Endothelial cell (in vitro differentiated cells): ENCODE data around the gene TNFSF15. TPM values are rescaled to one million over a fixed set of nuclear protein-coding genes. Genes with fewer than 3 reads are reported as not detected.

Experiments
- DNase-seq: peaks from one replicate; pipeline ENCODE4 v3.0.0; 2021; ENCODE audit warnings: low spot score
- H3K27ac Mint-ChIP-seq: one replicate; pipeline ENCODE4 v1.8.0; 2021; ENCODE audit warnings: mixed read lengths, inconsistent platforms; ENCODE audit not compliant: unreplicated experiment
- H3K27me3 Mint-ChIP-seq: one replicate; pipeline ENCODE4 v1.8.0; 2021; ENCODE audit warnings: mild to moderate bottlenecking, moderate library complexity, mixed read lengths, inconsistent platforms; ENCODE audit not compliant: unreplicated experiment
- H3K36me3 Mint-ChIP-seq: one replicate; pipeline ENCODE4 v1.8.0; 2021; ENCODE audit warnings: mild to moderate bottlenecking, low read depth, mixed read lengths, inconsistent platforms; ENCODE audit not compliant: unreplicated experiment
- H3K4me1 Mint-ChIP-seq: one replicate; pipeline ENCODE4 v1.8.0; 2021; ENCODE audit warnings: mild to moderate bottlenecking, mixed read lengths, inconsistent platforms; ENCODE audit not compliant: unreplicated experiment
- H3K4me3 Mint-ChIP-seq: one replicate; pipeline ENCODE4 v1.8.0; 2021; ENCODE audit warnings: mild to moderate bottlenecking, mixed read lengths, inconsistent platforms; ENCODE audit not compliant: unreplicated experiment
- H3K9me3 Mint-ChIP-seq: one replicate; pipeline ENCODE4 v1.8.0; 2021; ENCODE audit warnings: mixed read lengths, inconsistent platforms; ENCODE audit not compliant: unreplicated experiment
- total RNA-seq: library from RNA; stranded (reverse); fragmentation: NEBNext Ultra II Directional; extraction: Animal tissue kit (Norgen Biotek cat#: 25700); gene quantifications from one replicate; pipeline ENCODE4 v1.2.1, GENCODE V29; 2021; ENCODE audit not compliant: unreplicated experiment
- TF ChIP-seq, protein P1 (sequence below): fragments of 200-600 bp; sonication (generic); IDR thresholded peaks from one replicate; pipeline ENCODE4 v1.5.0; 2021; ENCODE audit warnings: antibody characterized with exemption; ENCODE audit not compliant: unreplicated experiment

Gene TNFSF15
- total RNA-seq, 1 donor from 2014 or later: not detected

DNA sequence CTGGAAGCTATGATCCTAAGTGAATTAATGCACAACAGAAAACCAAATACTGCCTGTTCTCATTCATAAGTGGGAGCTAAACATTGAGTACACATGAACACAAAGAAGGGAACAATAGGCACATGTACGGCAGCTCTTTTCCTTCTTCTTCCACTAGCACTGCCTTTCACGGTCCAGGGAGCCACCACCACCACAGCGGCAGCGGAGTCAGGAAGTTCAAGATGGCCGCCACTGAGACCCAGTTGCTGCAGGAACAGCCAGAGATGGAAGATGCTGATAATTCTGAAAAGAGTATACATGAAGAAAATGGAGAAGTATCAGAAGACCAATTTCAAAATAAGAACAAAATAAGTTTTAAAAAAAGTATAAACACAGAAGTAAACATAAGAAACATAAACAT, 39.5 kb upstream of the TNFSF15 start:
- H3K36me3 Mint-ChIP-seq: no peaks in the 10 kb centered on the region

DNA sequence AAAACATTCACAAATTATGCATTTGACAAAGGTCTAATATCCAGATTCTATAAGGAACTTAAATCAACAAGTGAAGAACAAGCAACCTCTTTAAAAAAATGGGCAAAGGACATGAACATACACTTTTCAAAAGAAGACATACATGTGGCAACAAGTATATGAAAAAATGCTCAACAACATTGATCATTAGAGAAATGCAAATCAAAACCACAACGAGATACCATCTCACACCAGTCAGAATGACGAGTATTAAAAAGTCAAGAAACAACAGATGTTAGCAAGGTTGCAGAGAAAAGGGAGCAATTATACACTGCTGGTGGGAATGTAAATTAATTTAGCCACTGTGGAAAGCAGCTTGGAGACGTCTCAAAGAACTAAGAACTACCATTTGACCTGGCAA, 38.9 kb upstream of the TNFSF15 start:
- Mint-ChIP-seq H3K4me1 (no peaks in the 10 kb centered on the region), H3K27me3 (no peaks in the 10 kb centered on the region), H3K4me3 (no peak overlapping the region), H3K9me3 (no peaks in the 10 kb centered on the region), H3K27ac (no peak overlapping the region), H3K36me3 (no peaks in the 10 kb centered on the region)
- DNase-seq: no peak
- TF ChIP-seq, protein P1, sequence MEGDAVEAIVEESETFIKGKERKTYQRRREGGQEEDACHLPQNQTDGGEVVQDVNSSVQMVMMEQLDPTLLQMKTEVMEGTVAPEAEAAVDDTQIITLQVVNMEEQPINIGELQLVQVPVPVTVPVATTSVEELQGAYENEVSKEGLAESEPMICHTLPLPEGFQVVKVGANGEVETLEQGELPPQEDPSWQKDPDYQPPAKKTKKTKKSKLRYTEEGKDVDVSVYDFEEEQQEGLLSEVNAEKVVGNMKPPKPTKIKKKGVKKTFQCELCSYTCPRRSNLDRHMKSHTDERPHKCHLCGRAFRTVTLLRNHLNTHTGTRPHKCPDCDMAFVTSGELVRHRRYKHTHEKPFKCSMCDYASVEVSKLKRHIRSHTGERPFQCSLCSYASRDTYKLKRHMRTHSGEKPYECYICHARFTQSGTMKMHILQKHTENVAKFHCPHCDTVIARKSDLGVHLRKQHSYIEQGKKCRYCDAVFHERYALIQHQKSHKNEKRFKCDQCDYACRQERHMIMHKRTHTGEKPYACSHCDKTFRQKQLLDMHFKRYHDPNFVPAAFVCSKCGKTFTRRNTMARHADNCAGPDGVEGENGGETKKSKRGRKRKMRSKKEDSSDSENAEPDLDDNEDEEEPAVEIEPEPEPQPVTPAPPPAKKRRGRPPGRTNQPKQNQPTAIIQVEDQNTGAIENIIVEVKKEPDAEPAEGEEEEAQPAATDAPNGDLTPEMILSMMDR: no peak

More for the DNA sequence above, 39.5 kb upstream of the TNFSF15 start:
- H3K4me1 Mint-ChIP-seq: no peaks in the 10 kb centered on the region
- no peak for DNase-seq
- H3K27ac Mint-ChIP-seq: no peak overlapping the region
- TF ChIP-seq, protein P1: no peak
- H3K4me3 Mint-ChIP-seq: no peak overlapping the region
- no peaks in the 10 kb centered on the region for H3K9me3 Mint-ChIP-seq
- no peaks in the 10 kb centered on the region for H3K27me3 Mint-ChIP-seq

DNA sequence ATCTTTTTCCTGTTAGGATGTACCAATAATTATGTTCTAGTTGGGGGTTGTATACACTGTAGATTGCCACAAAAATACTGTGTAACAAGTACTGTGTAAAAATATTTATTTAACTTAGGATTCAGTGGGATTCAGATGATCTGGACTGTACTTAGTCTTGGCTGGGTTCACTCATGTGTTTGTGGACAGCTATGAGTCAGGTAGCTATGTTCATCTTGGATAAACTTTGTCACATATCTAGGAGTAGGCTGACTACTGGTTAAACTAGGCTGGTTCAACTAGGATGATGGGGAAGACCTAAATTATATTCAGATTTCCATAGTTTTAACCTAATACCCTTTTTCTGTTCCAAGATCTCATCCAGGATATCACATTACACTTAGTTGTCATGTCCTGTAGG, 32.1 kb upstream of the TNFSF15 start:
- Mint-ChIP-seq H3K27ac (no peak overlapping the region), H3K9me3 (no peaks in the 10 kb centered on the region), H3K36me3 (no peaks in the 10 kb centered on the region), H3K4me3 (no peak overlapping the region), H3K4me1 (no peaks in the 10 kb centered on the region), H3K27me3 (peaks cover 2% of the 10 kb centered on the region)
- TF ChIP-seq, protein P1: no peak
- no peak for DNase-seq

DNA sequence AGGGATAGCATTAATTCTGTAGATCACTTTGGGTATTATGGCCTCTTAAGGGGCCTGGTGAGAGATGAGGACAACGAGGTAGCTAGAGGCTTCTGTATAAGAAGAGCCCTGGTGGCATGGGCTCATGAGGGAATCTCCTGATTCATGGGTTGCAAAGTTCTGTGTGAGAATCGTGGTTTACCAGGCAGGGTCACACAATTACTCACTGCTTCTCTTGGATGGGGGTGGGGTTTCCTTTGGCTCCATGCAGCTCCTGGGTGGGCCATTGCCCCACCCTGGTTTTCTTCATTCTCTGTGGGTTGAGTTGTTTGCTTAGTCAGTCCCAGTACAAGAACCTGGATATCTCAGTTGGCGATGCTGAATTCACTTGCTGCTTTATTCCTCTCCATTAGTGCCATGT, 30.9 kb upstream of the TNFSF15 start:
- no peaks in the 10 kb centered on the region for H3K9me3 Mint-ChIP-seq
- H3K27me3 Mint-ChIP-seq: peaks cover 3% of the 10 kb centered on the region

DNA sequence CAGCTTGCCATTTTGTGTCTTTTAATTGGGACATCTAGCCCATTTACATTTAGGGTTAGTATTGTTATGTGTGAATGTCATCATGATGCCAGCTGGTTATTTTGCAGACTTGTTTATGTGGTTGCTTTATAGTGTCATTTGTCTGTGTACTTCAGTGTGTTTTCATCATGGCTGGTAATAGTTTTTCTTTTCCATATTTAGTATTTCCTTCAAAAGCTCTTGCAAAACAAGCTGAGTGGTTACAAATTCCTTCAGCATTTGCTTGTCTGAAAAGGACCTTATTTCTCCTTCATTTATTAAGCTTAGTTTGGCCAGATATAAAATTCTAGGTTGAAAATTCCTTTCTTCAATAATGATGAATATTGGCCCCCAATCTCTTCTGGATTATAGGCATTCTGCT, 28.5 kb upstream of the TNFSF15 start:
- DNase-seq: no peak
- Mint-ChIP-seq H3K9me3 (no peaks in the 10 kb centered on the region), H3K36me3 (no peaks in the 10 kb centered on the region), H3K4me1 (no peaks in the 10 kb centered on the region), H3K27ac (no peak overlapping the region), H3K27me3 (peaks cover 3% of the 10 kb centered on the region), H3K4me3 (no peak overlapping the region)
- TF ChIP-seq, protein P1: no peak

More for the DNA sequence above, 30.9 kb upstream of the TNFSF15 start:
- H3K27ac Mint-ChIP-seq: no peak overlapping the region
- no peaks in the 10 kb centered on the region for H3K4me1 Mint-ChIP-seq
- TF ChIP-seq, protein P1: no peak
- DNase-seq: no peak
- no peak overlapping the region for H3K4me3 Mint-ChIP-seq
- no peaks in the 10 kb centered on the region for H3K36me3 Mint-ChIP-seq
